Measurements from ENCODE around the gene ZNF324B.

Gene ZNF324B

GRCh38 chr19:58408152-58409009 lies 43.0 kb upstream of the ZNF324B start, which contains the start of gene ZNF584:
Gene ZNF584, plus strand, starts transcription at chr19:58408649. Its CDS starts 499 bp downstream, at chr19:58409148.
- peaks cover 7% of the 10 kb centered on the region for H3K36me3 ChIP-seq (ENCODE audit: low read depth)
- TF ChIP-seq CTCF (IDR thresholded peaks at IDR 0.05; ENCODE audit: poor library complexity, severe bottlenecking), result peak; percentile 7
- H3K4me3 ChIP-seq (ENCODE audit: severe bottlenecking), result peak within 1 kb of the TSS; percentile 86
- no peaks in the 10 kb centered on the region for H3K4me1 ChIP-seq (ENCODE audit: insufficient read depth, poor library complexity, severe bottlenecking)
- H3K9me3 ChIP-seq (ENCODE audit: severe bottlenecking), result no peaks in the 10 kb centered on the region
- peak within 1 kb of the TSS; percentile 57 for H3K27ac ChIP-seq (ENCODE audit: poor library complexity, severe bottlenecking)
- ATAC-seq (ENCODE audit: low read depth) (peak; percentile 91), DNase-seq (ENCODE audit: low spot score) (peak; percentile 95)
- H3K27me3 ChIP-seq (ENCODE audit: insufficient read depth, poor library complexity, severe bottlenecking), result no peaks in the 10 kb centered on the region

GRCh38 chr19:58409010-58409790 lies 42.2 kb upstream of the ZNF324B start:
- ATAC-seq (ENCODE audit: low read depth) (peak; percentile 42), DNase-seq (ENCODE audit: low spot score) (no peak)
- H3K27ac ChIP-seq (ENCODE audit: poor library complexity, severe bottlenecking), result peak overlapping the region; percentile 57
- no peaks in the 10 kb centered on the region for H3K4me1 ChIP-seq (ENCODE audit: insufficient read depth, poor library complexity, severe bottlenecking)
- H3K9me3 ChIP-seq (ENCODE audit: severe bottlenecking), result no peaks in the 10 kb centered on the region
- no peak for TF ChIP-seq CTCF (IDR thresholded peaks at IDR 0.05; ENCODE audit: poor library complexity, severe bottlenecking)
- peak overlapping the region; percentile 86 for H3K4me3 ChIP-seq (ENCODE audit: severe bottlenecking)
- H3K36me3 ChIP-seq (ENCODE audit: low read depth), result peaks cover 7% of the 10 kb centered on the region
- no peaks in the 10 kb centered on the region for H3K27me3 ChIP-seq (ENCODE audit: insufficient read depth, poor library complexity, severe bottlenecking)

- Histone ChIP-seq H3K4me1 (ENCODE audit: insufficient read depth, poor library complexity, severe bottlenecking) (no peaks in the 10 kb centered on the region), H3K36me3 (ENCODE audit: low read depth) (peaks cover 55% of the 10 kb centered on the region), H3K27me3 (ENCODE audit: insufficient read depth, poor library complexity, severe bottlenecking) (no peaks in the 10 kb centered on the region), H3K4me3 (ENCODE audit: severe bottlenecking) (no peak overlapping the region), H3K27ac (ENCODE audit: poor library complexity, severe bottlenecking) (no peak overlapping the region), H3K9me3 (ENCODE audit: severe bottlenecking) (no peaks in the 10 kb centered on the region)
- no peak for TF ChIP-seq CTCF (IDR thresholded peaks at IDR 0.05; ENCODE audit: poor library complexity, severe bottlenecking)
- DNase-seq (ENCODE audit: low spot score) (no peak), ATAC-seq (ENCODE audit: low read depth) (no peak)
Observed at GRCh38 chr19:58416604-58417003, 34.8 kb upstream of the ZNF324B start.

GRCh38 chr19:58417071-58417470 lies 34.4 kb upstream of the ZNF324B start:
- H3K4me3 ChIP-seq (ENCODE audit: severe bottlenecking), result no peak overlapping the region
- DNase-seq (ENCODE audit: low spot score), result no peak
- H3K9me3 ChIP-seq (ENCODE audit: severe bottlenecking), result no peaks in the 10 kb centered on the region
- no peak overlapping the region for H3K27ac ChIP-seq (ENCODE audit: poor library complexity, severe bottlenecking)
- no peaks in the 10 kb centered on the region for H3K4me1 ChIP-seq (ENCODE audit: insufficient read depth, poor library complexity, severe bottlenecking)
- no peaks in the 10 kb centered on the region for H3K27me3 ChIP-seq (ENCODE audit: insufficient read depth, poor library complexity, severe bottlenecking)
- H3K36me3 ChIP-seq (ENCODE audit: low read depth), result peaks cover 55% of the 10 kb centered on the region
- ATAC-seq (ENCODE audit: low read depth), result no peak
- TF ChIP-seq CTCF (IDR thresholded peaks at IDR 0.05; ENCODE audit: poor library complexity, severe bottlenecking), result no peak

All from RWPE2 (cell line).